Fibroblast of mammary gland (primary cell): ENCODE data around the gene MPND.

Experiments used
- DNase-seq: peaks from one replicate; pipeline ENCODE4 v3.0.0-alpha.2; 2010; ENCODE audit warnings: low read depth
- H3K4me3 ChIP-seq: 2 replicates; pipeline ENCODE4 v1.5.1; 2011; ENCODE audit warnings: low read depth, mild to moderate bottlenecking, low read length, moderate library complexity; ENCODE audit not compliant: control insufficient read depth
- CTCF ChIP-seq: conservative IDR thresholded peaks from 2 replicates; pipeline ENCODE4 v1.5.1; 2011; ENCODE audit warnings: low read depth, low read length, inconsistent platforms; ENCODE audit not compliant: control insufficient read depth, insufficient read depth

Gene MPND

DNA sequence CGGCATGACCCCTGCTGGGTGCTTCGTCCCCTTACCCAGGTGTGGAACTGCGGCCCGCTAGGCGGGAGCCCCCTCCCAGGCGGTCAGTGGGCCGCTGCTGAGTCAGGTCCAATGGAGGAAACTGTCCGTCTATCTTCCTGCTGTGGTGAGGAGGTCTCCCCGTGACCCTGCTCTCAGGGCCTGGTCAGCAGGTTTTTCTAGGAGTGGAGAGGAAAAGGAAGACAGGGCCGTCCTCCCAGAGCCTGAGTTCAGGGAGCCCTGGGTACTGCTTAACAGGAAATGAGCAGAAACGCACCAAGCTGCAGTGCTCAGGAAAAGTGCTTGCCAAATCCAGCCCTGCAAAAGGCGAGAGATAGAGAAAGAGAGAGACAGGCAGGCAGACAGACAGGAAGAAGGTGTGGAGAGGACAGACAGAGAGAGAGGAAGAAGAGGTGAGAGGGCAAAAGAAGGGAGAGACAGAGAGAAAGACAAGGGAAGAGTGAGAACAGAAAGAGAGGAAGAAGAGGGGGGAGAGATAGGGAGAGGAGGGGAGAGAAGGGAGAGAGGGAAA, 46.7 kb downstream of the MPND start:
- H3K4me3 ChIP-seq, result no peak overlapping the region
- peak; percentile 62 for DNase-seq
- TF ChIP-seq CTCF, result no peak

GRCh38 chr19:4390567-4391305, 47.4 kb downstream of the MPND start:
- no peak for TF ChIP-seq CTCF
- no peak for DNase-seq
- no peak overlapping the region for H3K4me3 ChIP-seq

DNA sequence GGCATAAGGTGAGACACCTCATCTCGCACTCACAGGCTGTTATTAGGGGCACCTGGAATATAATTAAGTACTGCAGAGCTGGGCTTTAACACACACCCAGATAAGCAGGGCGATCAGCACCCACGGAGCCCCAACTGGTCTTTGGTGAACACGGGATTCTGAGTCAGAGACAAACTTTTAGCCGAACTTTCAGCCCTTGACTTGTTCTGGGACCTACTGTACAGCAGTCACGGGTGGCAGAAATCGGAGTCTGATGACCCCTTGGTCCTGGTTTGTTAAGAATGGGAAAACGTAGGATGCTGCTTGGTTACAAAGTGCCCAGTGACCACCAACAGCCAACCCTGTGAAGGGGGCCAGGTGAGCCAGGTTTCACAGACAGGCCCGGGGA, 47.9 kb downstream of the MPND start:
- no peak for TF ChIP-seq CTCF
- no peak overlapping the region for H3K4me3 ChIP-seq
- DNase-seq, result peak; percentile 61

DNA sequence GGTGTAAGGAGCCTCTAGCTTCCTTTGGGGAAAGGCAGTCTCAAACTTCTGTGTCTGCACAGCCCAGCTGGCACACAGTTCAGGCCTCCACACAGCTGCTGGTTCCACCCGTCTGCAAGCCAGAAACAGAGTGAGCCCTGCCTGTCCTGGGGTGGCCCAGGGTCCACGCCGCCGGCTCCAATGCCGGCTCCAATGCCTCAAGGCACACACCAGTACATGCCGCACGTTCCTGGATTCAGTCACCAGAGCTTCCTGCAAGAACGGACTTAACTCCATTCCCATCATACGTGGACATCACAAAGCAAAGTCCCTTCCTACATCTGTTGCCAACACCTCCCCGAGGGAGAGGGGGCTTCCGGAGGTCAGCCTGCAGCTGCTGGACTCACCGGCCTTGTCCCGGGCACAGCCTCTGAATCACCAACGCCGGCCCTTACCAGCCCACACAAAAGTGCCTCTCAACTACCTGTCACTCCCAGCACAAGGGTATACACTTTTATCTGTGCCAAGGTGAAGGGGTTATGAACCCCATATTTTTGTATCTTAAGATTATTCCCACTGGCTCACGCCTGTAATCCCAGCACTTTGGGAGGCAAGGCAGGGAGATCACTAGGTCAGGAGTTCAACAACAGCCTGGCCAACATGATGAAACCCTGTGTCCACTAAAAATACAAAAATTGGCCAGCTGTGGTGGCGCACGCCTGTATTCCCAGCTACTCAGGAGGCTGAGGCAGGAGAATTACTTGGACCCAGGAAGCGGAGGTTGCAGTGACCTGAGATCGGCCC, 48.5 kb downstream of the MPND start:
- no peak overlapping the region for H3K4me3 ChIP-seq
- TF ChIP-seq CTCF, result no peak
- DNase-seq, result peak; percentile 85

DNA sequence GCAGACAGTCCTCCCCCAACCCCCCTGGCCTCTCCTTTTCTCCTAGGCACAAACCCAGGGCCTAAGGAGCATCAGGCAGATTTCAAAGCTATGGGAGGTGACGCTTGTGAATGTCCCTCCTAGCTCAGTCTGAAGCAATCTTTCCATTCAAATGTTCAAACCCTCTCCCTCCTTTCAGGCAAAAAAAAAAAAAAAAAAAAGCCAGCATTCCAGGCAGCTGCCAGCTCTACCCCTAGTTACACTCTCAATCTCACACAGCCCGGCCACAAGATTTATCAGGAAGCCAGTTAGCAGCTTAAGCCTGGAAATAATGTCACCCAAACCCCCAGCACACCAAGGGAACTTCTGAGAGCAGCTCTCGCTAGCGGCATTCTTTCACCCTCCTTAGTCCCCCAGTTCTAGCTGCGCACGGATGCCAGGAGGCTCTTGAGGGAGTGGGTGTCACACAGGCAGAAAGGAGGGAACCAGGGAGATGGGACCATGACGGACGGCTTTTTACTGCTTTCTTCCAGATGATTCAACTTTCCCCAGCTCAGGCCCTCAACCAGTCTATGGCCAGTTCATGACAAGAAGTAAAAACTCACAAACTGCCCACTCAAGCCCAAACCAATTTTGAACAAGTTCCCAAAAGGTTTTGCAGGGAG, 50.7 kb downstream of the MPND start:
- DNase-seq, result no peak
- TF ChIP-seq CTCF, result no peak
- no peak overlapping the region for H3K4me3 ChIP-seq

- TF ChIP-seq CTCF, result no peak
- no peak for DNase-seq
- no peak overlapping the region for H3K4me3 ChIP-seq
Measured at GRCh38 chr19:4396949-4397783, 53.8 kb downstream of the MPND start.
